WTC11 (cell line): ENCODE results near the gene PRXL2B. TPM values are rescaled to one million over a fixed set of nuclear protein-coding genes. Genes with fewer than 3 reads are reported as not detected.

Source experiments
- ATAC-seq: fragments of 200-7000 bp; cut with Tn5 transposase; 2 replicates; pipeline ENCODE4 v1.10.0; 2021; ENCODE audit warnings: mild to moderate bottlenecking, moderate library complexity
- CTCF ChIA-PET: fragments of 300-600 bp; sonication (Branson Sonifier 250); formaldehyde crosslinking; loops from one replicate; lab custom pipeline; 2021; ENCODE audit warnings: antibody characterized with exemption; lab: Charles Lee
- POLR2A ChIA-PET: fragments of 350-600 bp; sonication (Branson Sonifier 250); formaldehyde crosslinking; loops from one replicate; lab custom pipeline; 2021; ENCODE audit warnings: antibody characterized with exemption; lab: Charles Lee
- DNase-seq: peaks from one replicate; pipeline ENCODE4 v3.0.0; 2021; ENCODE audit warnings: low spot score
- H3K27ac Mint-ChIP-seq: 2 replicates; pipeline ENCODE4 v1.8.0; 2021; ENCODE audit warnings: mixed read lengths
- H3K27me3 Mint-ChIP-seq: 2 replicates; pipeline ENCODE4 v1.8.0; 2021; ENCODE audit warnings: low read depth, mild to moderate bottlenecking, moderate library complexity, mixed read lengths
- H3K36me3 Mint-ChIP-seq: 2 replicates; pipeline ENCODE4 v1.8.0; 2021; ENCODE audit warnings: mixed read lengths
- H3K4me1 Mint-ChIP-seq: 2 replicates; pipeline ENCODE4 v1.8.0; 2022; ENCODE audit warnings: mixed read lengths
- H3K4me3 Mint-ChIP-seq: 2 replicates; pipeline ENCODE4 v1.8.0; 2021; ENCODE audit warnings: mild to moderate bottlenecking, moderate library complexity, mixed read lengths
- H3K9me3 Mint-ChIP-seq: 2 replicates; pipeline ENCODE4 v1.8.0; 2021; ENCODE audit warnings: mixed read lengths
- CBFB ChIP-seq: sonication (generic); formaldehyde crosslinking; IDR thresholded peaks from 2 replicates; pipeline ENCODE4 v1.8.1; 2022; ENCODE audit warnings: mild to moderate bottlenecking, low read depth, missing genetic modification reagents
- CREB1 ChIP-seq: sonication (generic); formaldehyde crosslinking; IDR thresholded peaks from 2 replicates; pipeline ENCODE4 v1.8.0; 2023; ENCODE audit warnings: mild to moderate bottlenecking, missing genetic modification reagents
- CREM ChIP-seq: sonication (generic); formaldehyde crosslinking; IDR thresholded peaks from 2 replicates; pipeline ENCODE4 v1.8.1; 2022; ENCODE audit warnings: mild to moderate bottlenecking, missing genetic modification reagents, moderate library complexity
- MYBL2 ChIP-seq: sonication (generic); formaldehyde crosslinking; IDR thresholded peaks from 2 replicates; pipeline ENCODE4 v1.8.1; 2023; ENCODE audit warnings: mild to moderate bottlenecking, moderate library complexity, missing genetic modification reagents
- NFATC4 ChIP-seq: fragments of 250-450 bp; sonication (Bioruptor Pico); IDR thresholded peaks from 2 replicates; pipeline ENCODE4 v1.9.0; 2021; ENCODE audit warnings: mild to moderate bottlenecking
- NFYB ChIP-seq: sonication (generic); formaldehyde crosslinking; conservative IDR thresholded peaks from 2 replicates; pipeline ENCODE4 v1.8.0; 2022; ENCODE audit warnings: low read depth, missing genetic modification reagents
- NR2C2 ChIP-seq: sonication (generic); formaldehyde crosslinking; IDR thresholded peaks from 2 replicates; pipeline ENCODE4 v1.8.0; 2022; ENCODE audit warnings: mild to moderate bottlenecking, missing genetic modification reagents
- PRRX2 ChIP-seq: fragments of 250-450 bp; sonication (Bioruptor Pico); IDR thresholded peaks from 2 replicates; pipeline ENCODE4 v1.8.0; 2021; ENCODE audit warnings: mild to moderate bottlenecking
- SMAD4 ChIP-seq: sonication (generic); formaldehyde crosslinking; IDR thresholded peaks from 2 replicates; pipeline ENCODE4 v1.8.0; 2022; ENCODE audit warnings: mild to moderate bottlenecking, missing genetic modification reagents
- SP1 ChIP-seq: sonication (generic); formaldehyde crosslinking; conservative IDR thresholded peaks from 2 replicates; pipeline ENCODE4 v1.8.1; 2022; ENCODE audit warnings: missing genetic modification reagents
- ZNF138 ChIP-seq: sonication (generic); formaldehyde crosslinking; conservative IDR thresholded peaks from 2 replicates; pipeline ENCODE4 v1.8.1; 2022; ENCODE audit warnings: mild to moderate bottlenecking, moderate library complexity, missing genetic modification reagents
- ZNF396 ChIP-seq: fragments of 250-450 bp; sonication (Bioruptor Pico); IDR thresholded peaks from 2 replicates; pipeline ENCODE4 v1.8.0; 2021; ENCODE audit warnings: mild to moderate bottlenecking, moderate library complexity, borderline replicate concordance
- total RNA-seq: library from RNA; stranded (reverse); gene quantifications from 3 replicates; pipeline ENCODE4 v1.2.3, GENCODE V29; 2021
- TF ChIP-seq, protein P1 (sequence below): sonication (generic); formaldehyde crosslinking; IDR thresholded peaks from 2 replicates; pipeline ENCODE4 v1.8.1; 2023; ENCODE audit warnings: mild to moderate bottlenecking, missing genetic modification reagents, borderline replicate concordance
- TF ChIP-seq, protein P2 (sequence below): fragments of 250-450 bp; sonication (Bioruptor Pico); IDR thresholded peaks from 2 replicates; pipeline ENCODE4 v1.9.0; 2021; ENCODE audit warnings: moderate library complexity, mild to moderate bottlenecking, inconsistent platforms, borderline replicate concordance
- TF ChIP-seq, protein P3 (sequence below): sonication (generic); formaldehyde crosslinking; IDR thresholded peaks from 2 replicates; pipeline ENCODE4 v1.8.0; 2023; ENCODE audit warnings: missing genetic modification reagents, mild to moderate bottlenecking, borderline replicate concordance
- TF ChIP-seq, protein P4 (sequence below): fragments of 250-450 bp; sonication (Bioruptor Pico); IDR thresholded peaks from 2 replicates; pipeline ENCODE4 v1.8.0; 2021; ENCODE audit warnings: mild to moderate bottlenecking
- TF ChIP-seq, protein P5 (sequence below): sonication (generic); formaldehyde crosslinking; IDR thresholded peaks from 2 replicates; pipeline ENCODE4 v1.8.1; 2023; ENCODE audit warnings: mild to moderate bottlenecking, moderate library complexity, missing genetic modification reagents

The PRXL2B gene
- total RNA-seq, 1 experiment from 2014 or later: 50.3 TPM

DNA sequence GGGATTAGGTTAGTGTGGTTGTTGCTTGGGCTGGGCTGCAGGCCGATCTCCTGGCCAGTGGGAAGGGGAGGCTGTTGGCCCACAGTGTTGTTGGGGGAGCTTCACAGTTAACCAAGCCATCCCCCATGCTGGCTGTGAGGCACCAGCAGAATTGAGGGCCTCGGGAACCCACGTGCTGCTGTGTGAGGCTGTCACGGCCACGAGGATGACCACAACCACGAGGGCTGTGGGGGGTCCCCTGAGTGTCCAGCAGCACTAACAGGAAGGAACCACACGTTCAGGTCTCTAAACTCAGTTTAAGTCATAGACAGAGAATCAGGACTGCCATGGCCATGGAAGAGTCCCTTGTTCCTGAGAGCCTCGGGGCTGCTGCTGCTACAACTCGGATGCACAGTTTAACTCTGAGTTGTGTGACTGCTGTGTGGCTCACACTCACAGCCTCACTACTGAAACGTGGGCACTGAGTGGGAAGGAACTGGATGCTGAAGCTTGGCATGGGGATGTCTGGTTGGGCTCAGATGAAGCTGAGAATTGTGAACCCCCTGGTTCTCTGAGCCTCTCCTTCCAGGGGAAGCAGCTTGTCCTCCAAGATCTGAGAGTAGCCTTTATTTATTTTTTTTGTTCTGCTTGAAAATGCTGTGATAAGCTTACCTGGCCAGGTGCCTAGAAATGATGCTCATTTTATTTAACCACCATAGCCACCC lies 51.0 kb downstream of the PRXL2B start:
- ChIA-PET CTCF (no interaction called here), POLR2A (no interaction called here)
- Mint-ChIP-seq H3K4me3 (no peak overlapping the region), H3K9me3 (peaks cover 18% of the 10 kb centered on the region), H3K27me3 (peaks cover 42% of the 10 kb centered on the region), H3K36me3 (peaks cover 12% of the 10 kb centered on the region), H3K4me1 (peaks cover 2% of the 10 kb centered on the region; the same call in 1 of the 2 replicates), H3K27ac (no peak overlapping the region)
- TF ChIP-seq, protein P1, sequence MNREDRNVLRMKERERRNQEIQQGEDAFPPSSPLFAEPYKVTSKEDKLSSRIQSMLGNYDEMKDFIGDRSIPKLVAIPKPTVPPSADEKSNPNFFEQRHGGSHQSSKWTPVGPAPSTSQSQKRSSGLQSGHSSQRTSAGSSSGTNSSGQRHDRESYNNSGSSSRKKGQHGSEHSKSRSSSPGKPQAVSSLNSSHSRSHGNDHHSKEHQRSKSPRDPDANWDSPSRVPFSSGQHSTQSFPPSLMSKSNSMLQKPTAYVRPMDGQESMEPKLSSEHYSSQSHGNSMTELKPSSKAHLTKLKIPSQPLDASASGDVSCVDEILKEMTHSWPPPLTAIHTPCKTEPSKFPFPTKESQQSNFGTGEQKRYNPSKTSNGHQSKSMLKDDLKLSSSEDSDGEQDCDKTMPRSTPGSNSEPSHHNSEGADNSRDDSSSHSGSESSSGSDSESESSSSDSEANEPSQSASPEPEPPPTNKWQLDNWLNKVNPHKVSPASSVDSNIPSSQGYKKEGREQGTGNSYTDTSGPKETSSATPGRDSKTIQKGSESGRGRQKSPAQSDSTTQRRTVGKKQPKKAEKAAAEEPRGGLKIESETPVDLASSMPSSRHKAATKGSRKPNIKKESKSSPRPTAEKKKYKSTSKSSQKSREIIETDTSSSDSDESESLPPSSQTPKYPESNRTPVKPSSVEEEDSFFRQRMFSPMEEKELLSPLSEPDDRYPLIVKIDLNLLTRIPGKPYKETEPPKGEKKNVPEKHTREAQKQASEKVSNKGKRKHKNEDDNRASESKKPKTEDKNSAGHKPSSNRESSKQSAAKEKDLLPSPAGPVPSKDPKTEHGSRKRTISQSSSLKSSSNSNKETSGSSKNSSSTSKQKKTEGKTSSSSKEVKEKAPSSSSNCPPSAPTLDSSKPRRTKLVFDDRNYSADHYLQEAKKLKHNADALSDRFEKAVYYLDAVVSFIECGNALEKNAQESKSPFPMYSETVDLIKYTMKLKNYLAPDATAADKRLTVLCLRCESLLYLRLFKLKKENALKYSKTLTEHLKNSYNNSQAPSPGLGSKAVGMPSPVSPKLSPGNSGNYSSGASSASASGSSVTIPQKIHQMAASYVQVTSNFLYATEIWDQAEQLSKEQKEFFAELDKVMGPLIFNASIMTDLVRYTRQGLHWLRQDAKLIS: no peak
- TF ChIP-seq CBFB (CRISPR knock-in tag): no peak
- TF ChIP-seq NFATC4 (CRISPR knock-in tag): no peak
- no peak for TF ChIP-seq SP1 (CRISPR knock-in tag)
- TF ChIP-seq PRRX2 (CRISPR knock-in tag): no peak
- TF ChIP-seq SMAD4 (CRISPR knock-in tag): no peak
- no peak for TF ChIP-seq ZNF396 (CRISPR knock-in tag)
- no peak for TF ChIP-seq CREM
- TF ChIP-seq, protein P2, sequence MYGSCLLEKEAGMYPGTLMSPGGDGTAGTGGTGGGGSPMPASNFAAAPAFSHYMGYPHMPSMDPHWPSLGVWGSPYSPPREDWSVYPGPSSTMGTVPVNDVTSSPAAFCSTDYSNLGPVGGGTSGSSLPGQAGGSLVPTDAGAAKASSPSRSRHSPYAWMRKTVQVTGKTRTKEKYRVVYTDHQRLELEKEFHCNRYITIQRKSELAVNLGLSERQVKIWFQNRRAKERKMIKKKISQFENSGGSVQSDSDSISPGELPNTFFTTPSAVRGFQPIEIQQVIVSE: no peak
- TF ChIP-seq NR2C2 (CRISPR knock-in tag): no peak
- TF ChIP-seq MYBL2 (CRISPR knock-in tag): no peak
- no peak for TF ChIP-seq CREB1 (CRISPR knock-in tag)
- TF ChIP-seq ZNF138 (CRISPR knock-in tag): no peak
- no peak for TF ChIP-seq NFYB (CRISPR knock-in tag)
- TF ChIP-seq, protein P3, sequence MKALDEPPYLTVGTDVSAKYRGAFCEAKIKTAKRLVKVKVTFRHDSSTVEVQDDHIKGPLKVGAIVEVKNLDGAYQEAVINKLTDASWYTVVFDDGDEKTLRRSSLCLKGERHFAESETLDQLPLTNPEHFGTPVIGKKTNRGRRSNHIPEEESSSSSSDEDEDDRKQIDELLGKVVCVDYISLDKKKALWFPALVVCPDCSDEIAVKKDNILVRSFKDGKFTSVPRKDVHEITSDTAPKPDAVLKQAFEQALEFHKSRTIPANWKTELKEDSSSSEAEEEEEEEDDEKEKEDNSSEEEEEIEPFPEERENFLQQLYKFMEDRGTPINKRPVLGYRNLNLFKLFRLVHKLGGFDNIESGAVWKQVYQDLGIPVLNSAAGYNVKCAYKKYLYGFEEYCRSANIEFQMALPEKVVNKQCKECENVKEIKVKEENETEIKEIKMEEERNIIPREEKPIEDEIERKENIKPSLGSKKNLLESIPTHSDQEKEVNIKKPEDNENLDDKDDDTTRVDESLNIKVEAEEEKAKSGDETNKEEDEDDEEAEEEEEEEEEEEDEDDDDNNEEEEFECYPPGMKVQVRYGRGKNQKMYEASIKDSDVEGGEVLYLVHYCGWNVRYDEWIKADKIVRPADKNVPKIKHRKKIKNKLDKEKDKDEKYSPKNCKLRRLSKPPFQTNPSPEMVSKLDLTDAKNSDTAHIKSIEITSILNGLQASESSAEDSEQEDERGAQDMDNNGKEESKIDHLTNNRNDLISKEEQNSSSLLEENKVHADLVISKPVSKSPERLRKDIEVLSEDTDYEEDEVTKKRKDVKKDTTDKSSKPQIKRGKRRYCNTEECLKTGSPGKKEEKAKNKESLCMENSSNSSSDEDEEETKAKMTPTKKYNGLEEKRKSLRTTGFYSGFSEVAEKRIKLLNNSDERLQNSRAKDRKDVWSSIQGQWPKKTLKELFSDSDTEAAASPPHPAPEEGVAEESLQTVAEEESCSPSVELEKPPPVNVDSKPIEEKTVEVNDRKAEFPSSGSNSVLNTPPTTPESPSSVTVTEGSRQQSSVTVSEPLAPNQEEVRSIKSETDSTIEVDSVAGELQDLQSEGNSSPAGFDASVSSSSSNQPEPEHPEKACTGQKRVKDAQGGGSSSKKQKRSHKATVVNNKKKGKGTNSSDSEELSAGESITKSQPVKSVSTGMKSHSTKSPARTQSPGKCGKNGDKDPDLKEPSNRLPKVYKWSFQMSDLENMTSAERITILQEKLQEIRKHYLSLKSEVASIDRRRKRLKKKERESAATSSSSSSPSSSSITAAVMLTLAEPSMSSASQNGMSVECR (CRISPR knock-in tag): no peak
- no peak for DNase-seq
- ATAC-seq: no peak

DNA sequence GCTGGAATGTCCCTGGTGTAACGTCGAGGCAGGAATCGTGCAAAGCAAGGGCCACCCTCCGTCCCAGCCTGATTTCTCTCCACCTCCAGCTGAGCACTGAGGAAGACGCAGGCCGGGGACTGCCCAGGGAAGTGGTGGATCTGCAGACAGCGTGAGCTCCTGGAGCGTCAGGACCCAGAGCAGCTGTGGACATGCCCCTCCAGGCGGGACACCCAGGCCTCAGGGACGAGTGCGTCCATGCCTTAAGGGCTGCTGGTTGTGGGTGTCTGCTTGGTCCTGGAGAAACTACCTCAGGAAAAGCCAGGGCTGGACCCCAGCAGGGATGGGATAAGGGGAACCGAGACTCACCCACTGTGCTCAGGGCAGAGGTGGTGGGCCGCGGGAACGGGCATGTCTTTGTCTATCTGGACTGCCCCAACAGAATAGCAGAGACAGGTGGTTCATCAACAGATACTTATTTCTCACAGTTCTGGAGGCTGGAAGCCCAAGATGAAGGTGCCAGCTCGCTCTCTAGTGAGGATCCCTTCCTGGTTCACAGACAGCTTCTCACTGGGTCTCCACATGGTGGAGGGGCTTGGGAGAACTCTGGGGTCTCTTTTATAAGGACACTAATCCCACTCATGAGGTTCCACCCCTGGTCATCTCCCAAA lies 52.0 kb downstream of the PRXL2B start:
- Mint-ChIP-seq H3K27me3 (peaks cover 40% of the 10 kb centered on the region), H3K27ac (no peak overlapping the region), H3K9me3 (peaks cover 18% of the 10 kb centered on the region), H3K36me3 (peaks cover 12% of the 10 kb centered on the region), H3K4me3 (no peak overlapping the region), H3K4me1 (no peaks in the 10 kb centered on the region; the same call in 1 of the 2 replicates)
- CTCF ChIA-PET: no interaction called here
- DNase-seq: no peak
- POLR2A ChIA-PET: no interaction called here
- ATAC-seq: no peak
- TF ChIP-seq, protein P4, sequence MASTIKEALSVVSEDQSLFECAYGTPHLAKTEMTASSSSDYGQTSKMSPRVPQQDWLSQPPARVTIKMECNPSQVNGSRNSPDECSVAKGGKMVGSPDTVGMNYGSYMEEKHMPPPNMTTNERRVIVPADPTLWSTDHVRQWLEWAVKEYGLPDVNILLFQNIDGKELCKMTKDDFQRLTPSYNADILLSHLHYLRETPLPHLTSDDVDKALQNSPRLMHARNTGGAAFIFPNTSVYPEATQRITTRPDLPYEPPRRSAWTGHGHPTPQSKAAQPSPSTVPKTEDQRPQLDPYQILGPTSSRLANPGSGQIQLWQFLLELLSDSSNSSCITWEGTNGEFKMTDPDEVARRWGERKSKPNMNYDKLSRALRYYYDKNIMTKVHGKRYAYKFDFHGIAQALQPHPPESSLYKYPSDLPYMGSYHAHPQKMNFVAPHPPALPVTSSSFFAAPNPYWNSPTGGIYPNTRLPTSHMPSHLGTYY: no peak
- TF ChIP-seq, protein P5, sequence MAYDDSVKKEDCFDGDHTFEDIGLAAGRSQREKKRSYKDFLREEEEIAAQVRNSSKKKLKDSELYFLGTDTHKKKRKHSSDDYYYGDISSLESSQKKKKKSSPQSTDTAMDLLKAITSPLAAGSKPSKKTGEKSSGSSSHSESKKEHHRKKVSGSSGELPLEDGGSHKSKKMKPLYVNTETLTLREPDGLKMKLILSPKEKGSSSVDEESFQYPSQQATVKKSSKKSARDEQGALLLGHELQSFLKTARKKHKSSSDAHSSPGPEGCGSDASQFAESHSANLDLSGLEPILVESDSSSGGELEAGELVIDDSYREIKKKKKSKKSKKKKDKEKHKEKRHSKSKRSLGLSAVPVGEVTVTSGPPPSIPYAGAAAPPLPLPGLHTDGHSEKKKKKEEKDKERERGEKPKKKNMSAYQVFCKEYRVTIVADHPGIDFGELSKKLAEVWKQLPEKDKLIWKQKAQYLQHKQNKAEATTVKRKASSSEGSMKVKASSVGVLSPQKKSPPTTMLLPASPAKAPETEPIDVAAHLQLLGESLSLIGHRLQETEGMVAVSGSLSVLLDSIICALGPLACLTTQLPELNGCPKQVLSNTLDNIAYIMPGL (CRISPR knock-in tag): no peak
- TF ChIP-seq, protein P1: no peak
